ENCODE results near the gene AK8.

- no peak for TF ChIP-seq CTCF (IDR thresholded peaks at IDR 0.05; ENCODE audit: low read length)
- no peak for TF ChIP-seq EZH2 (IDR thresholded peaks at IDR 0.05; ENCODE audit: borderline replicate concordance, low read length)
Observed at GRCh38 chr9:132752877-132753592, 125.0 kb downstream of the AK8 start.

All from OCI-LY1 (cell line).